Right lobe of liver (tissue), 6 donors: ENCODE measurements around the gene SLC8A1. TPM values are rescaled to one million over a fixed set of nuclear protein-coding genes. Genes with fewer than 3 reads are reported as not detected.

Experiments used
- ATAC-seq, 4 donors: fragments of 200-7000 bp; cut with Tn5 transposase; one replicate each; pipeline ENCODE4 v1.9.1; 2020; ENCODE audit warnings: mild to moderate bottlenecking in 4 of 4, moderate library complexity in 4 of 4
- DNase-seq, 3 donors: peaks; one replicate each; pipeline ENCODE4 v3.0.0-alpha.2; 2020
- H3K27ac ChIP-seq, 3 donors: fragments of 200-600 bp; one replicate each; pipeline ENCODE4 v1.8.0; 2022
- H3K27me3 ChIP-seq, 2 donors: fragments of 200-600 bp; one replicate each; pipeline ENCODE4 v1.8.0; 2022
- H3K36me3 ChIP-seq, 4 donors: fragments of 200-600 bp; sonication (generic) in 1 of 4; one replicate each; pipeline versions ENCODE4 v1.5.1 to v1.8.0; 2017 to 2022; ENCODE audit warnings: control low read depth in 1 of 4
- H3K4me1 ChIP-seq, 4 donors: fragments of 200-600 bp; sonication (generic) in 1 of 4; one replicate each; pipeline versions ENCODE4 v1.5.1 to v1.8.0; 2017 to 2022; ENCODE audit warnings: control low read depth in 1 of 4
- H3K4me3 ChIP-seq, 3 donors: fragments of 200-600 bp; one replicate each; pipeline ENCODE4 v1.8.0; 2022
- H3K9me3 ChIP-seq, 4 donors: fragments of 200-600 bp; sonication (generic) in 1 of 4; one replicate each; pipeline versions ENCODE4 v1.5.1 to v1.8.0; 2017 to 2022; ENCODE audit warnings: control low read depth in 1 of 4
- POLR2A ChIP-seq: fragments of 450-650 bp; IDR thresholded peaks from one replicate; pipeline ENCODE4 v1.6.1; 2017; ENCODE audit warnings: antibody characterized with exemption, mild to moderate bottlenecking
- WGBS: methylation state at CpG from one replicate; pipeline ENCODE4 v1.1.6; 2018; ENCODE audit warnings: low coverage, low lambda C conversion rate; ENCODE audit not compliant: insufficient coverage; ENCODE audit errors: missing lambda C conversion rate; 5-methylcytosine and 5-hydroxymethylcytosine counted together
- intact Hi-C, 2 donors: fragments of 100-400 bp; cut with DNase I; formaldehyde crosslinking; loops; one replicate each; pipeline versions ENCODE4 v1.11.2 to v1.14.1; 2022
- total RNA-seq, 6 experiments: library from RNA; depleted of rRNA in 2 of 6; stranded (reverse); fragments of >200 nt in 2 of 6; fragmentation: NEBNext Ultra II Directional in 3 of 6; extraction: Animal tissue kit (Norgen Biotek cat#: 25700) in 3 of 6; gene quantifications; one replicate each; pipeline versions ENCODE4 v1.1.0 to v1.2.4, GENCODE V29; 2016 to 2023
- TF ChIP-seq, protein P1 (sequence below), 4 donors: fragments of 200-600 bp in 3 of 4; fragments of 450-650 bp in 1 of 4; IDR thresholded peaks; one replicate each; pipeline versions ENCODE4 v1.5.1 to v1.8.0; 2016 to 2022; ENCODE audit warnings: antibody characterized with exemption in 4 of 4, mild to moderate bottlenecking in 2 of 4
- donor health status: DM: no; HTN: yes; CAD: no.
- donor health status: DM: no; HTN: no; CAD: no.
- donor health status: DM: no; HTN: no; CAD: no.
- donor health status: DM: no; HTN: yes; CAD: no.
- donor health status: DM: no; HTN: yes; CAD: no.

Gene SLC8A1
- total RNA-seq, 6 experiments from 2014 or later, result 3.3 to 12.1 (median 4.9) TPM

DNA sequence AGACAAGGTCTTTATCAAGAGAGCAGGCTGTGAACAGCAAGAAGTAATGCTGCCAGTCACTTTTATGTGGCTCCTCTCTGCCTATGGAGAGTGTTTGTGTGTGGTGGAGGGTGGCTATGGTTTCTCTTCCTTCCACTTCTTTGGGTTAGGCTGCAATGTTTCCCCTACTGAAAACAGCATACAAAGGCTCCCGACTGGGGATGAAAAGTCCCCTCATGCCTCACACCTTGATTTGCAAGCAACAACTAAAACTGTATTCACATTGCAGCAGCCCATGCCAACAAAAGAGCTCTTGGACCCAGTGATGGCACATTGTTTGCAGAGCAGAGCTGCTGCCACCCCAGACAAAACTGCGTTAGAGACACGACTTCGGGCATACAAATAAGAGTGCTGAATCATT, 301.6 kb downstream of the SLC8A1 start:
- Histone ChIP-seq H3K4me3 (no peak overlapping the region), H3K27me3 (no peaks in the 10 kb centered on the region), H3K9me3 (no peaks in the 10 kb centered on the region), H3K27ac (no peak overlapping the region), H3K4me1 (no peaks in the 10 kb centered on the region), H3K36me3 (no peaks in the 10 kb centered on the region)
- no peak for TF ChIP-seq POLR2A
- TF ChIP-seq, protein P1, sequence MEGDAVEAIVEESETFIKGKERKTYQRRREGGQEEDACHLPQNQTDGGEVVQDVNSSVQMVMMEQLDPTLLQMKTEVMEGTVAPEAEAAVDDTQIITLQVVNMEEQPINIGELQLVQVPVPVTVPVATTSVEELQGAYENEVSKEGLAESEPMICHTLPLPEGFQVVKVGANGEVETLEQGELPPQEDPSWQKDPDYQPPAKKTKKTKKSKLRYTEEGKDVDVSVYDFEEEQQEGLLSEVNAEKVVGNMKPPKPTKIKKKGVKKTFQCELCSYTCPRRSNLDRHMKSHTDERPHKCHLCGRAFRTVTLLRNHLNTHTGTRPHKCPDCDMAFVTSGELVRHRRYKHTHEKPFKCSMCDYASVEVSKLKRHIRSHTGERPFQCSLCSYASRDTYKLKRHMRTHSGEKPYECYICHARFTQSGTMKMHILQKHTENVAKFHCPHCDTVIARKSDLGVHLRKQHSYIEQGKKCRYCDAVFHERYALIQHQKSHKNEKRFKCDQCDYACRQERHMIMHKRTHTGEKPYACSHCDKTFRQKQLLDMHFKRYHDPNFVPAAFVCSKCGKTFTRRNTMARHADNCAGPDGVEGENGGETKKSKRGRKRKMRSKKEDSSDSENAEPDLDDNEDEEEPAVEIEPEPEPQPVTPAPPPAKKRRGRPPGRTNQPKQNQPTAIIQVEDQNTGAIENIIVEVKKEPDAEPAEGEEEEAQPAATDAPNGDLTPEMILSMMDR (IDR thresholded peaks at IDR 0.05), result no peak
- 38% methylated on average over 4 of the region's 4 CpGs for WGBS
- ATAC-seq, result no peak
- intact Hi-C loops, result no loop called here
- DNase-seq, result no peak

DNA sequence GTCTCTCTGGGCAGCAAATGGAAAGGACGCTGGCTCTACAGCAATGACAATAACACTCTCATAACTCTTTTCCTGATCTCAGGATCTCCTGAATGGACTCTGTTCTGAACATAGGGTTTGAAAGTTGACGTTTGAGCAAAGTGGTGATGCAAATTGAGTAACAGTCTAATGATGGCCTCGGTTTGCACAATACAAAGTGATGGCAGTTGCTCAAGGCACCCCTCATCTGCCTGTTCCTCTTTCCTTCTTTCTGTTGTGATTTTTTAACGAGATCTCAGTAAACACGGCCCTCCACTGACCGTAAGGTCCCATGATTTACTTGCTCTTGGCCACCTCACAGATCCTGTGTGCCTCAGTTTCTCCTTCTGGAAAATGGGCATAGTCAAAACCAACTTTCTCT, 303.6 kb downstream of the SLC8A1 start:
- H3K36me3 ChIP-seq, result no peaks in the 10 kb centered on the region
- WGBS, result 46% methylated on average over 6 of the region's 6 CpGs

DNA sequence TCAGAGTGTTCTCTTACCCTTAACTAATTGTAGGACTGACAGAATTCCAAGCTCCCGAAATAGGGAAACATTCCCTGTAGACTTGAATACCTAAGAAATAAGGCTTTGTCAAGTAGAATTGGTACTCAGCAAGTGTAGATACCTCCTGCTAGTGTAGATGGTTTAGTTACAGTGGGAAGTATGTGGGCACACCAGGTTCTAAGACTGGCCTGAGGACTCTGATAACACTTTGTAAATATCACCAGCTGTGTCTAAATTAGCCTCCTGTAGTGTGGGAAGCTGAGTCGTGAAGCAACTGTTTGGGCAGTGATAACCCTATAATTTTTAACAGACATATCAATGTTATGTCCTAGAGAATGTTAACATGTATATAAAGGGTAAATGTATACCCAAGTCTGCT, 304.5 kb downstream of the SLC8A1 start:
- TF ChIP-seq, protein P1 (IDR thresholded peaks at IDR 0.05), result no peak
- no peak for TF ChIP-seq POLR2A
- H3K36me3 ChIP-seq, result no peaks in the 10 kb centered on the region
- H3K27ac ChIP-seq, result no peak overlapping the region
- H3K4me3 ChIP-seq, result no peak overlapping the region
- no peaks in the 10 kb centered on the region for H3K4me1 ChIP-seq
- ATAC-seq, result no peak
- DNase-seq, result no peak
- intact Hi-C loops, result no loop called here
- H3K27me3 ChIP-seq, result no peaks in the 10 kb centered on the region
- WGBS, result 31% methylated on average over 2 of the region's 2 CpGs
- no peaks in the 10 kb centered on the region for H3K9me3 ChIP-seq

More for the DNA sequence above, 303.6 kb downstream of the SLC8A1 start:
- H3K27ac ChIP-seq, result no peak overlapping the region
- intact Hi-C loops, result no loop called here
- ATAC-seq, result no peak
- TF ChIP-seq, protein P1 (IDR thresholded peaks at IDR 0.05), result no peak
- TF ChIP-seq POLR2A, result no peak
- DNase-seq, result no peak
- no peaks in the 10 kb centered on the region for H3K9me3 ChIP-seq
- no peaks in the 10 kb centered on the region for H3K4me1 ChIP-seq
- H3K4me3 ChIP-seq, result no peak overlapping the region
- no peaks in the 10 kb centered on the region for H3K27me3 ChIP-seq

DNA sequence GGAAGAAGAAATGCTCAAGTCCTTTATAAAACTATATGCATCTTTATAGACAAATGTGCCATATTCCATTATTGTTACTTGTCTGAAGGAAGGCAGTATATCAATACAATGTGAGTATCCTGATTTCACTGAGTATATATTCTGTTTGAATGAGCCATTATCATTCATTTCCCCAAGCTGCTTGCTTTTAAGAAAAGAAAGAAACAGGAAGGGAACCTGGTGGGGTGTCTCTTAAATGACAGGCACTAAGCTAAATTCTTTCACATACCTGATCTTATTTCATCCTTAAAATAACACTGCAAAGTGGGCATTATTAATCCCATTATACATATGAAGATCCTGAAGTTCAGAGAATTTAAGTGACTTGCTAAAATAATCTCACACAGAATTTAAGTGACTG, 307.9 kb downstream of the SLC8A1 start:
- Histone ChIP-seq H3K9me3 (no peaks in the 10 kb centered on the region), H3K4me3 (no peak overlapping the region), H3K27ac (no peak overlapping the region), H3K36me3 (no peaks in the 10 kb centered on the region), H3K27me3 (no peaks in the 10 kb centered on the region), H3K4me1 (no peaks in the 10 kb centered on the region)
- ATAC-seq (no peak), DNase-seq (no peak)
- TF ChIP-seq, protein P1 (IDR thresholded peaks at IDR 0.05), result no peak
- TF ChIP-seq POLR2A, result no peak
- intact Hi-C loops, result no loop called here

DNA sequence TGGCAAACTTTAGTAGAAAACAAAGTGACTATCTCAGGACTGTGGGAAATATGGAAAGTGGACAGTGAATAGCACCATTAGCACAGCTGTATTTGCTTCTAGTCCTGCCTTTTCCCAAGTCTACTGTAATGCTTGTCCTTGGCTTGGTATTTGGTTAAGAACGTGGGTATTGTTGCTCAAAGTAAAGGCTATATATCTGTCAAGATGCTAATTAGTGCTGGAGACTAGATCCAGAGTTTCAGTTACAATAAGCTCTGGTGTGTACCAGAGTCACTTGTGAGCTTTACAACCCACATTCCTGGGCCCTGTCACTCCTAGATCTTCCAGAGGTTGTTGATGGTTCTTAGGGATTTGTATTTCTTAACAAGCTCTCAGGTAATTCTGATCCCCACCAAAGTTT, 313.6 kb downstream of the SLC8A1 start:
- H3K4me1 ChIP-seq, result no peaks in the 10 kb centered on the region
- H3K27me3 ChIP-seq, result no peaks in the 10 kb centered on the region
- ATAC-seq (no peak), DNase-seq (no peak)
- H3K4me3 ChIP-seq, result no peak overlapping the region
- 19% methylated on average over 1 of the region's 1 CpG for WGBS
- intact Hi-C loops, result no loop called here
- no peak for TF ChIP-seq POLR2A
- H3K9me3 ChIP-seq, result no peaks in the 10 kb centered on the region
- no peaks in the 10 kb centered on the region for H3K36me3 ChIP-seq
- no peak overlapping the region for H3K27ac ChIP-seq
